Measurements from ENCODE around the gene WNT3A. TPM values are rescaled to one million over a fixed set of nuclear protein-coding genes. Genes with fewer than 3 reads are reported as not detected.
"Not testable (repeated sequence)": the region's sequence is repeated elsewhere in the genome, so short reads cannot be mapped to it uniquely, and the experiment has no call there.

Gene WNT3A
- total RNA-seq, 6 donors from 2014 or later, result 1.0 to 19.6 (median 6.4) TPM

DNA sequence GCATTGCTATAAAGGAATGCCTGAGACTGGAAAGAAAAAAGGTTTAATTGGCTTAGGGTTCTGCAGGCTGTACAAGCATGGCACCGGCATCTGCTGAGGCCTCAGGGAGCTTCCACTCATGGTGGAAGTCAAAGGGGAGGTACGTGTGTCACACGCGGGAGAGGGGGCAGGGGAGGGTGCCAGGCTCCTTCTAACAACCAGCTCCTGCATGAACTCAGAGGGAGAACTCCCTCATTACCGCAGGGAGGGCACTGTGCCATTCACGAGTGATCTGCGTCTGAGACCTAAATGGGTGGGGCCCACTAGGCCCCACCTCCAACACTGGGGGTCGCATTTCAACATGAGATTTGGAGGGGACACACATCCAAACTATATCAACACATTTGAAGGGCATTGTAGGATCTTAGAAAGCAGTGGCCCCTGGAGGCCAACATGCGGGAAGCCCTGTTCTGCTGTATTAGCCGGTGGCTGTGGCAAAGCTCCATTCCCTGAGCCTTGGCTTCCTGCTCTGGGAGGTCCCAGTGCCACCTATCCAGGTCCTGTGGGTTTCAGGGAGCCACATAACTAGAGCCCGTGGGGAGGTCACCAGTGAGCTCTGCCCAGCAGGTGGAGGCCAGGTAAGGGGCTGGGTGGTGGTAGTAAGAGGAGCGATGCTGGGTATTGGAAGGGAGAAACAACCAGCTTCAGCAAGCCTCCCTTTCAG is 10.0 kb downstream of the WNT3A start:
- Histone ChIP-seq H3K4me3 (no peak overlapping the region), H3K4me1 (peaks cover 0 to 9% (median 1%) of the 10 kb centered on the region in 4 donors), H3K9me3 (no peaks in the 10 kb centered on the region), H3K27ac (no peak overlapping the region), H3K36me3 (no peaks in the 10 kb centered on the region), H3K27me3 (no peaks in the 10 kb centered on the region)
- 81 to 92% methylated on average over 10 to 12 of the region's 12 CpGs for WGBS, 2 donors
- DNase-seq (no peak), ATAC-seq (ENCODE audit: low FRiP score in 2 of 2) (no peak)
- TF ChIP-seq POLR2AphosphoS5 (IDR thresholded peaks at IDR 0.05) (no peak), POLR2A (IDR thresholded peaks at IDR 0.05) (no peak), EP300 (IDR thresholded peaks at IDR 0.05) (no peak)
- TF ChIP-seq, protein P1, sequence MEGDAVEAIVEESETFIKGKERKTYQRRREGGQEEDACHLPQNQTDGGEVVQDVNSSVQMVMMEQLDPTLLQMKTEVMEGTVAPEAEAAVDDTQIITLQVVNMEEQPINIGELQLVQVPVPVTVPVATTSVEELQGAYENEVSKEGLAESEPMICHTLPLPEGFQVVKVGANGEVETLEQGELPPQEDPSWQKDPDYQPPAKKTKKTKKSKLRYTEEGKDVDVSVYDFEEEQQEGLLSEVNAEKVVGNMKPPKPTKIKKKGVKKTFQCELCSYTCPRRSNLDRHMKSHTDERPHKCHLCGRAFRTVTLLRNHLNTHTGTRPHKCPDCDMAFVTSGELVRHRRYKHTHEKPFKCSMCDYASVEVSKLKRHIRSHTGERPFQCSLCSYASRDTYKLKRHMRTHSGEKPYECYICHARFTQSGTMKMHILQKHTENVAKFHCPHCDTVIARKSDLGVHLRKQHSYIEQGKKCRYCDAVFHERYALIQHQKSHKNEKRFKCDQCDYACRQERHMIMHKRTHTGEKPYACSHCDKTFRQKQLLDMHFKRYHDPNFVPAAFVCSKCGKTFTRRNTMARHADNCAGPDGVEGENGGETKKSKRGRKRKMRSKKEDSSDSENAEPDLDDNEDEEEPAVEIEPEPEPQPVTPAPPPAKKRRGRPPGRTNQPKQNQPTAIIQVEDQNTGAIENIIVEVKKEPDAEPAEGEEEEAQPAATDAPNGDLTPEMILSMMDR (IDR thresholded peaks at IDR 0.05), result no peak

DNA sequence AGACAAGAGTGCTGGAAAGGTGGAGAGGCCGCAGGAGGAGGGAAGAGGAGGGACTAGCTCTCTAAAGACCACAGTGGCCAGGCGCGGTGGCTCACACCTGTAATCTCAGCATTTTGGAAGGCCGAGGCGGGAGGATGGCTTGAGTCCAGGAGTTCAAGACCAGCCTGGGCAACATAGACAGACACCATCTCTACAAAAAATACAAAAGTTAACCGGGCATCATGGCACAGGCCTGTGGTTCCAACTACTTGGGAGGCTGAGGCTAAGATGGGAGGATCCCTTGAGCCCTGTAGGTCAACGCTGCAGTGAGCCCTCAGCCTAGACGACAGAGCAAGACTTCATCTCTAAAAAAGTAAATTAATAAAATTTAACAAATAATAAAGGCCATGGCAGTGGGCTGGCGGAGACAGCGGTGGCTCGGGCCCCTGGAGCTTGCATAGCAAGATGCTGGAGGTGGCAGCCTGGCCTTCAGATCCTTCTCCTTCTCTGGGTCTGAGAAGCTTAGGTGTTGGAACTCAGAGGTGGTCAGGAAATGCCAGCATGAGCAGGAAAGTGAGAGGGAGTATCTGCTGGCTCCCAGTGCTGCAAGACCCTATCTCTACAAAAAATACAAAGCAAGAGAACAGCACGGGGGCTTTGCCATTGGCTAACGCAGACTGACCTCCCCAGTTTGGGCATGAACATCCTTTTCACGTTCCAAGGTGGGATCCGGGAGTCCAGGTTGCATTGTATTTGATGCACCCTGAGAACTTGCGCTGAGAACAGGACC is 10.7 kb downstream of the WNT3A start:
- no peak overlapping the region for H3K27ac ChIP-seq
- no peaks in the 10 kb centered on the region for H3K9me3 ChIP-seq
- DNase-seq (no peak), ATAC-seq (ENCODE audit: low FRiP score in 2 of 2) (no peak)
- H3K27me3 ChIP-seq, result no peaks in the 10 kb centered on the region
- peaks cover 0 to 9% (median 1%) of the 10 kb centered on the region in 4 donors for H3K4me1 ChIP-seq
- TF ChIP-seq POLR2AphosphoS5 (IDR thresholded peaks at IDR 0.05) (no peak), EP300 (IDR thresholded peaks at IDR 0.05) (no peak), POLR2A (IDR thresholded peaks at IDR 0.05) (no peak)
- TF ChIP-seq, protein P1 (IDR thresholded peaks at IDR 0.05), result no peak
- 91 to 95% methylated on average over 16 of the region's 16 CpGs for WGBS, 2 donors
- H3K36me3 ChIP-seq, result no peaks in the 10 kb centered on the region
- H3K4me3 ChIP-seq, result no peak overlapping the region

DNA sequence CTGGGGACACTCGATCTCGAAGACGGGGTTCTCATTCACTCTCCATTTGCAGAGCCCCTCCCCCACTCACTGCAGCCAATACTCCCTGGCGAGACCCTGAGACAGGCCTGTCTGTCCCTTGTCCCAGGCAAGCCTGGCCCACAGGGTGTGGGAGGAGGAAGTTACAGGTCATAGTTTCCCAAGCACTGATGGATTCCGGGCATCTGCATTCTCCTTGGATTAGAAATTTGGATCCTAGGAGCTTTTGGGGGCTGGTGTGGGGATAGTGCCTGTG is 11.3 kb downstream of the WNT3A start:
- no peak for ATAC-seq (ENCODE audit: low FRiP score in 2 of 2)
- TF ChIP-seq POLR2A (IDR thresholded peaks at IDR 0.05) (no peak), POLR2AphosphoS5 (IDR thresholded peaks at IDR 0.05) (no peak), EP300 (IDR thresholded peaks at IDR 0.05) (no peak)
- TF ChIP-seq, protein P1 (IDR thresholded peaks at IDR 0.05), result no peak
- 79 to 90% methylated on average over 5 of the region's 5 CpGs for WGBS, 2 donors

DNA sequence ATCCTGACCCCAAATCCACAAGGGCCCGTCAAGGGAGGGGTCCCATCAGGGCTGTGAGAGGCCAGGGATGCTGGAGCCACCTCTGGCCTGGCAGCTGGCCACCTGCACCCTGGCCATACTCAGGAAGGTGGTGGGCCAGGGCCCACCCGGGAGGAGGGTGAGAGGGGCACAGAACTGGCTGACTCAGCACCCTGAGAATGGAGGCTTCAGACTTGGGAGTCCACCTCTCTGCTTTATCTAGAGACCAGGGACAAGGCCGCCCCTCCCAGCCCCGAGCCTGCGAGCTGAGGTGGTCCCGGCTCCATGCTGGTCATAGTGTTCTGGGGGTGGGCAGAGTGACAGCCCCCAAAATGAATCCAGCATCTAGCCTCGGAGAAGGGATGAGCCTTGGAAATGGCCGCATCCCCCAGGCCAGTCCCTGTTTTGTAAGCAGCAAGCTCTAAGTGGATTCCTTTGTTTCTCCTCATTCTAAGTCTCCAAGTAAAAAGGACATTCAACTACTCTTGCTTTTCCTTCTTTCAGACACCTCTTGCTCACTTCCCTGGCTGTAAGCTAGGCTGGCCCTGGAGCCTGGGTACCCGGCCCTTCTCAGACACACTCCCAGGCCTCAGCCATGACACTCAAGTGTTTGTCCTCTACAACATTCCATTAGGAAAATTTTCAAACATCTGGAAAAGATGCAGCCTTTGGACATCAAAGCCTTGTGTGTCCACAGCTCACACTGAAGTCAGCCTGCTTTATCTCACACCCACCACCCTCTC is 12.3 kb downstream of the WNT3A start:
- WGBS, 2 donors, result 74 to 90% methylated on average over 8 to 9 of the region's 9 CpGs
- Histone ChIP-seq H3K9me3 (no peaks in the 10 kb centered on the region), H3K4me1 (peaks cover 0 to 9% (median 1%) of the 10 kb centered on the region in 4 donors), H3K27me3 (no peaks in the 10 kb centered on the region), H3K36me3 (no peaks in the 10 kb centered on the region), H3K4me3 (no peak overlapping the region), H3K27ac (no peak overlapping the region)
- no peak for DNase-seq
- TF ChIP-seq, protein P1 (IDR thresholded peaks at IDR 0.05), result no peak
- TF ChIP-seq POLR2A (IDR thresholded peaks at IDR 0.05) (no peak), POLR2AphosphoS5 (IDR thresholded peaks at IDR 0.05) (no peak), EP300 (IDR thresholded peaks at IDR 0.05) (no peak)
- ATAC-seq (ENCODE audit: low FRiP score in 2 of 2), result no peak

More for the DNA sequence above, 11.3 kb downstream of the WNT3A start:
- H3K4me3 ChIP-seq, result no peak overlapping the region
- H3K36me3 ChIP-seq, result no peaks in the 10 kb centered on the region
- H3K27ac ChIP-seq, result no peak overlapping the region
- no peaks in the 10 kb centered on the region for H3K9me3 ChIP-seq
- H3K27me3 ChIP-seq, result no peaks in the 10 kb centered on the region
- peaks cover 0 to 9% (median 1%) of the 10 kb centered on the region in 4 donors for H3K4me1 ChIP-seq
- DNase-seq, result no peak

DNA sequence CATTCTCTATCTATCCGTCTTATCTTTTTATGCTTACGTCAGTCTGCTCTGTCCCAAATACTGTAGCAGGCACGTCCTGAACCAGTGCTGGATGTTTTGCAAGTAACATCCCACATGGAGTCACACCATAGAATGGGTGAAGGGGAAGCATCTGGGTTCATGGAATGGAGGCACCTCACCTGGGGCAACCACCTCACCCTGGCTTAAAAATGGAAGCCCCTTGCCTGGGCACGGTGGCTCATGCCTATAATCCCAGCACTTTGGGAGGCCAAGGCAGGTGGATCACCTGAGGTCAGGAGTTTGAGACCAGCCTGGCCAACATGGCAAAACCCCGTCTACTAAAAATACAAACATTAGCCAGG is 12.9 kb downstream of the WNT3A start:
- not testable (repeated sequence) for H3K4me1 ChIP-seq; H3K9me3 ChIP-seq; H3K36me3 ChIP-seq; H3K4me3 ChIP-seq; DNase-seq; H3K27me3 ChIP-seq; H3K27ac ChIP-seq; ATAC-seq (ENCODE audit: low FRiP score in 2 of 2)
- WGBS, 2 donors, result 79 to 88% methylated on average over 3 to 5 of the region's 5 CpGs

All from upper lobe of left lung (tissue), 6 donors.